ENCODE results near the gene MUC5AC. TPM values are rescaled to one million over a fixed set of nuclear protein-coding genes. Genes with fewer than 3 reads are reported as not detected.

MUC5AC gene
- polyA plus RNA-seq, 3 donors, result 0.01 TPM; not detected in 1

DNA sequence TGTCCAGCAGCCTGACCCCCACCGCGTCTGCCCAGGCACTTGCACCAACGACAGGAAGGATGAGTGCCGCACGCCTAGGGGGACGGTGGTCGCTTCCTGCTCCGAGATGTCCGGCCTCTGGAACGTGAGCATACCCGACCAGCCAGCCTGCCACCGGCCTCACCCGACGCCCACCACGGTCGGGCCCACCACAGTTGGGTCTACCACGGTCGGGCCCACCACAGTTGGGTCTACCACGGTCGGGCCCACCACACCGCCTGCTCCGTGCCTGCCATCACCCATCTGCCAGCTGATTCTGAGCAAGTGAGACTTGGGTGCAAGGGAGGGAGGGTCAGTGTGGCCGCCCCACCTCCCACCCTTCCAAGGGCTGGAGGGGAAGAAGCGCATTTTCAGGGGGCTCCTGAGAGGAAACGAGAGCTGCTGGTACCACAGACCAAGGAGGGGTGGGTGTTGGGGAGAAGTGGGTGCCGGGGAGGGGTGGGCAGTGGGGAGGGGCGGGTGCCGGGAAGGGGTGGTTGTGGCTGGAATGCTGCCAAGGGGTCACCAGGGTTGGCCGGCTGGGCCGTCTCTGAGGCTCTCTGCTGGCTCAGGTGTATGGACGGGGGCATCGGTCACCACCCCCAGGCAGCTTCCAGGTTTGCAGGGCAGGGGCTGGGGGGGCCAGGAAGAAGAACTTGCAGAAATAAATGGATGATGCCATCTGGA is 37.4 kb downstream of the MUC5AC start:
- DNase-seq, result no peak

DNA sequence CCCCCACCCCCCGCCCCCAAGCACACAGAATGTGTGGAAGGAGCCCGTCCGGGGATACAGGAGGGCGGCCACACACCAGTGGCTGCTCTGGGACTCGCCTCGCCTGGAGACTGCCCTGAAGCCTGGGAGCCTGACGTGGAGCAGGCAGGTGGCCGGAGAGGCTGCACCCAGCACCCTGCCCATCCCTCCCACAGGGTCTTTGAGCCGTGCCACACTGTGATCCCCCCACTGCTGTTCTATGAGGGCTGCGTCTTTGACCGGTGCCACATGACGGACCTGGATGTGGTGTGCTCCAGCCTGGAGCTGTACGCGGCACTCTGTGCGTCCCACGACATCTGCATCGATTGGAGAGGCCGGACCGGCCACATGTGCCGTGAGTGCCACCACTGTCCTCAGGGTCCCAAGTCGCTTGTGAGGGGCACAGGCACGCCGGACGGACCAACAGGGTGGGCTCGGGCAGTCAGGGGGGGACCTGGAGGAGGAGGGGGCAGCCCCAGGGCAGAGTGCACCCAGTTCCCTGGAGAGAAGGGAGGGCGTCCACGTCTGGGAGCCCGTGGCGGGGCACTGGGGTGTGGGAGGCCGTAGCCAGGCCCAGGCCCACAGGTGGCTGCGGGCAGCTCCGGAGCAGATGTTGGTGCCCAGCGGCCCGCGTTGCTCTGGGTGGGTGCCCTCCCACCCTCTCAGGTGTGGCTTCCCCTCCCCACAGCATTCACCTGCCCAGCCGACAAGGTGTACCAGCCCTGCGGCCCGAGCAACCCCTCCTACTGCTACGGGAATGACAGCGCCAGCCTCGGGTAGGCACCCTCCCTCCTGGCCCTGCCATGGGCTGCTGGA is 38.1 kb downstream of the MUC5AC start:
- DNase-seq, result no peak

DNA sequence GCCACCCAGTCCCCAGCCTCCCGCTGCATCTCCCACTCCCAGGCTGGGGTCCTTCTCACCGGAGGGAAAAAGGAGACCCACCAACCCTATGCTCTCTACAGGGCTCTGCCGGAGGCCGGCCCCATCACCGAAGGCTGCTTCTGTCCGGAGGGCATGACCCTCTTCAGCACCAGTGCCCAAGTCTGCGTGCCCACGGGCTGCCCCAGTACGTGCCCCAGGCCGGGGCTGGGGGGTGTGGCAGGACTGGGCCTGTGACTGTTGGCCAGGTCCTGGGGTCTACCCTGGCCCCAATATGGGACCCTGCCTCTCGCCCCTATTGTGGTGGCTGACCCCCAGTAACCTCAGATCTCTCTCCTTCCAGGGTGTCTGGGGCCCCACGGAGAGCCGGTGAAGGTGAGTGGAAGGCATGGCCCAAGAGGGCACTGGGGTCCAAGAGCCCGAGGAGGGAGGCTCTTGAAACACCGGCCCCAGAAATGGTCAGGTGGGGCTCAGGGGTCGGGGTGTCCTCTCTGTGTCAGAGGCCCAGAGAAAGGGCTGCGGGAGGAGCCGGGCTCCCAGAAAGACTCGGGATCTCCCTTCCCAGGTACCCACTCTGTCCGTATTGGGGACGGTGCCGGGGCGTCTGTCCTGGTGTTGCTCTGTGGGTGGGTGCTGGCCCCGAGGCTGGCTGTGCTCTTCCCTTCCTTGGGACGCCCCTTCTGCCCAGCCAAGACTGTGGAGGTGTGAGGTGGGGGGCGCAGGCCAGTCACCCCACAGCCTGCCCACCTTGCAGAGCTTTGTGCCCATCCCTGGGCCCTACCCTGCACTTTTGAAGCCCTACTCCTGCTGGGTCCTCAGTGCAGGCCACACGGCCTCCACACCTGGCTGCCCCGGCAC is 39.0 kb downstream of the MUC5AC start:
- DNase-seq, result no peak

DNA sequence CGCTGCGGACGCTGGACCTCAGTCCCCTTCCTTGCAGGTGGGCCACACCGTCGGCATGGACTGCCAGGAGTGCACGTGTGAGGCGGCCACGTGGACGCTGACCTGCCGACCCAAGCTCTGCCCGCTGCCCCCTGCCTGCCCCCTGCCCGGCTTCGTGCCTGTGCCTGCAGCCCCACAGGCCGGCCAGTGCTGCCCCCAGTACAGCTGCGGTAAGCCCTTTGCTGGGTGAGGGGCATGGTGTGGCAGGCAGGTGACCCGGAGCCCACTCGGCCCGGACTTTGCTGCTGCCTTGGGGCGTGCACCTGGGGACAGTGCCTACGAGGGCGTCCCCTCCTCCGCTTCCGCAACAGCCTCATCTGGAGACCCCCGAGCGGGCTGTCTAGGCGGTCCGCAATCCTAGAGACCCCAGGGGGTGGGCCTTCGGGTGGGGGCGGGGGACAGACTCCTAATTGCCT is 39.7 kb downstream of the MUC5AC start:
- DNase-seq, result no peak

DNA sequence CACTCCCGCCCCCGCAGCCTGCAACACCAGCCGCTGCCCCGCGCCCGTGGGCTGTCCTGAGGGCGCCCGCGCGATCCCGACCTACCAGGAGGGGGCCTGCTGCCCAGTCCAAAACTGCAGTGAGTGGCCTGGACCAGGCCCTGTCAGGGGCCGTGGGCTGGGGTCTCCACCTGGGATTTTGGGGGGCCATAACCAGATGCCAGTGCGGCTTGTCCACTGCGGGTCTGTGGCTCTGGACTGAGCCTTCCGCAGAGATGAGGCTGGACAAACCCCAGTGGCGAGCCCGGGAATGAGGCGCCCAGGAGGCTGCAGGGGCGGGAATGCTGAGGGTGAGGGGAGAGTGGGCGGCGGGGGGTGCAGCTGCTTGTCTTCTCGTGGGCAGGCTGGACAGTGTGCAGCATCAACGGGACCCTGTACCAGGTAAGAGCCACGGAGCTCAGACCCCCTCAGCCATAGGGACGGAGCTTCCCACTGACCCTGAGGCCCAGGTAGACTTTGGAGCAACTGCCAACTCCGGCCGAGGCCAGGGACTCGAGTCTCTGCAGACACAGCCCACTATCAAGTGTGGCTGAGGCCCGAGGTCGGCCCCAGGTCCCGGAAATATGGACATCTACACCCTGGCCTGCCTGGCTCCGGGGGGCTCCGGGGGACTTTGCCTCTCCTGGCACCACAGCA is 40.3 kb downstream of the MUC5AC start:
- no peak for DNase-seq

DNA sequence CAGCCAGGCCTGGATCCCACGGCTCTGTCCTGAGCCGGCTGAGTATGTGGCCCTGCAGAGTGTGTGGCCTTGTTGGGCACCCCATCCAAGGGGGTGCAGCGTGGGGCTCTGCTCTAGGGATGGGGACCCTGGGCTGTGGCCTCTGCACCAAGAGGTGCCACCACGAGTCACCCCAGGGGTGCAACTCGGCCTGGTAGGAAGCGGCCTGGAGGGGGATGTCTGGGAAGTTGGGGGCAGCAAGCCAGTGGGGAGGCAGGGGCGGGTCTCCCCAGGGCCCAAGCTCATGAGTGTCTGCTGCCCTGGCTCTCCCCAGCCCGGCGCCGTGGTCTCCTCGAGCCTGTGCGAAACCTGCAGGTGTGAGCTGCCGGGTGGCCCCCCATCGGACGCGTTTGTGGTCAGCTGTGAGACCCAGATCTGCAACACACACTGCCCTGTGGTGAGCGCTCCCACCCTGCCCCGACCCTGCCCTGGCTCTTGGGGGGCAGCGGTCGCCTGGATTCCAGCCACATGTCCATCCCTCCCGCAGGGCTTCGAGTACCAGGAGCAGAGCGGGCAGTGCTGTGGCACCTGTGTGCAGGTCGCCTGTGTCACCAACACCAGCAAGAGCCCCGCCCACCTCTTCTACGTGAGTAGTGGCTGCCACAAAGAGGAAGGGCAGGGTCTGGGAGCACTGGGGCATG is 40.9 kb downstream of the MUC5AC start:
- DNase-seq, result no peak

DNA sequence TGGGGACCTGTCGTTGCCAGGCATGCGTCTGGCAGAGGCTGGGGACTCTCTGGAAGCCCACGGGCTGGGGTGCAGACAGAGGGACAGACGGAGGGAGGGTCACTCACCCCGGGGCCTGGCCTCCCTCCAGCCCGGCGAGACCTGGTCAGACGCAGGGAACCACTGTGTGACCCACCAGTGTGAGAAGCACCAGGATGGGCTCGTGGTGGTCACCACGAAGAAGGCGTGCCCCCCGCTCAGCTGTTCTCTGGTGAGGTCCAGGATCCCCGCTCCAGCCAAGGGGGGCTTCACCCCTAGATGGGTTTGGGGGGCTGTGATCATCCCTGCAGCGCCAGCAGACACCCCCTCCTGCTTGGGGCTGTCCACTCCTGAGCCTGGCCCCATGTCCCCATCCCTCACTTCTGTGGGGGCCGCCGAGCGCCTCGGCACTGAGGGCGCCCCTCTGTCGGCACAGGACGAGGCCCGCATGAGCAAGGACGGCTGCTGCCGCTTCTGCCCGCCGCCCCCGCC is 41.5 kb downstream of the MUC5AC start:
- DNase-seq, result no peak

DNA sequence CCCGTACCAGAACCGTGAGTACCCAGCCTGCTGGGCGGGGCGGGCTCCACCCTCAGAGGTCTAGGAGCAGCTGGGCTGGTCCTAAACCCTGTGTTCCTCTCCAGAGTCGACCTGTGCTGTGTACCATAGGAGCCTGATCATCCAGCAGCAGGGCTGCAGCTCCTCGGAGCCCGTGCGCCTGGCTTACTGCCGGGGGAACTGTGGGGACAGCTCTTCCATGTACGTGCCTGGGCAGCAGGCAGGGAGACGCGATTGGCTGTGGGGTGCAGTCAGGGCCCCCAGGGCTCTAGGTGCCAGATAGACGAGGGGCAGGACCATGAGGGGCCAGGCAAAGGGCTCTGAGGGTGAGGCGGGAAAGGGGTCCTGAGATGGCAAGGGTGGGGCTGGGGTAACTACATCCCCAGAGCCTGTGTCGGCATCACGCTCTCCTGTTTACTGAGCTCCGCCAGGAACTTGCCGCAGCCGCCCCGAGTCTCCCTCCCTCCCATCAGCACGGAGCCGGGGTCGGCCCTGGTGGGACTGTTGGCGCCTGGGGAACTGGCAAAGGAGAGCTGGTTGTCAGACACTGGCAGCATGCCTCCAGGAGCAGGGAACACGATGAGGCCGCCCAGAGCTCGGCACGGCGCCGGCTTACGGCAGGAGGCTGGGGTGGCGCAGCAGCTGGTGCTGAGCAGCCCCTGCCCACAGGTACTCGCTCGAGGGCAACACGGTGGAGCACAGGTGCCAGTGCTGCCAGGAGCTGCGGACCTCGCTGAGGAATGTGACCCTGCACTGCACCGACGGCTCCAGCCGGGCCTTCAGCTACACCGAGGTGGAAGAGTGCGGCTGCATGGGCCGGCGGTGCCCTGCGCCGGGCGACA is 42.2 kb downstream of the MUC5AC start:
- DNase-seq, result no peak

DNA sequence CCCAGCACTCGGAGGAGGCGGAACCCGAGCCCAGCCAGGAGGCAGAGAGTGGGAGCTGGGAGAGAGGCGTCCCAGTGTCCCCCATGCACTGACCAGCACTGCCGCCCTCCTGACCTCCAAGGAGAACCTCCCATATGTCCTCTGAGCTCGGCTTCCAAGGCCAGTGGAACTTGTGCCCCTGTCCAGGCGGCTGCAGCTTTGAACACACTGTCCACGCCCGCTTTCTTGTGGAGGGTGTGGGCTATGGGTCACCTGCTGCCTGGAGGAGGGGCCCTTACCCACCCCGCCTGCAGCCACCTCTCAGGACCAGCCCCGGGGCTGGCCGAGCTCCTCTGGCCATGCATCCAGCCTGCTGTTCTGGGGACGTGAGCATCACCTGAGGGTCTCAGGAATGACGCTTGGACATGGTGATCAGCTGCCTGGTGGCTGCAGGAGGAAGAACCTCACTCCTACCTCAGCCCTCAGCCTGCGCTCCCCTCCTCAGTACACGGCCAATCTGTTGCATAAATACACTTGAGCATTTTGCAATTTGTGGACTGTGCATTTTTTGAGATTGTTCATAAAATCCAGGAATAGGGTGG is 42.9 kb downstream of the MUC5AC start:
- DNase-seq, result no peak

DNA sequence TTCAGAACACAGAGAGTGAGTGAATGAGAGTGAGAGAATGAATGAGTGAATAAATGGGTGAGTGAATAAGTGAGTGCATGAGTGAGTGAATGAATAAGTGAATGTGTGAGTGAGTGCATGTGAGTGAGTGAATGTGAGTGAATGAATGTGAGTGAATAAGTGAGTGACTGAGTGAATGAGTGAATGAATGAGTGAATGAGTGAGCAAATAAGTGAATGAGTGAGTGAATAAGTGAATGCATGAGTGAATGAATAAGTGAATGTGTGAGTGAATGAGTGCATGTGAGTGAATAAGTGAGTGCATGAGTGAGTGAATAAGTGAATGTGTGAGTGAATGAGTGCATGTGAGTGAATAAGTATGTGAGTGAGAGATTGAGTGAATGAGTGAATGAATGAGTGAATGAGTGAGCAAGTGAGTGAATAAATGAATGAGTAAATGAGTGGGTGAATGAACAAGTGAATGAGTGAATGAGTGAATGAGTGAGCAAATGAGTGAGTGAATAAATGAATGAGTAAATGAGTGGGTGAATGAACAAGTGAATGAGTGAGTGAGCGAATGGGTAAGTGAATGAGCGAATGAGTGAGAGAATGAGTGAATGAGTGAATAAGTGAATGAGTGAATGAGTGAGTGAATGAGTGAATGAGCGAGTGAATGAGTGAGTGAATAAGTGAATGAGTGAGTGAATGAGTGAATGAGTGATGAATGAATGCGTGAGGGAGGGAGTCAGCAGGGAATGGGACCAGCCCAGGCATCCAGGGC is 43.8 kb downstream of the MUC5AC start:
- no peak for DNase-seq

DNA sequence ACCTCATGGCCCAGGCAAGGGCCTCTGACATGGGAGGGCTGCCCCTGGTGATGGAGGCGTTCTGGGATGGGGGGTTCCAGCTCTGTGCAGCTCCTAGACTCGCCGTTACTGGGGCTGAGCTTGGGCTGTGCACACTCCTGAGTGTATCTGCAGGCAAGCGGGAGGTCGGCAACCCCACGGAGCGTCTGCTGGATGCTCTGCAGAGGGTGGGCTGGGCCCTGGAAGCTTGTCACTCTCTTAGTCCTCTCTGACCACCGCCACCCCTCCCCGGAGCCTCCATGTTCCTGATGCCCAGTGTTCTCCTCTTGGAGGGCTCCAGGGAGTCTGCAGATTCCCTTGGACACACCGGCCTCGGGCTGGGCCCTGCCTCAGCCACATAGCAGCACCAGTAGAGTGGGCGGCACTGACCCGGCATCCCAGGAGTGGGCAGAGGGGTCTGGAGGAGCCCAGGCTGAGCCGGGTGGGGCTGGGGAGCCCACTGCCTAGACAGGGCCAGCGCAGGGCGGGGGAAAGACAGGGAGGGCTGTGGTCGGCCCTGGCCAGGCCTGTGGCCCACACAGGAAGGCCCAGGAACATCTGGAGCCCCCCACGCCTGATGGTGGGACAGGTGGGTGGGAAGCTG is 44.5 kb downstream of the MUC5AC start:
- no peak for DNase-seq

DNA sequence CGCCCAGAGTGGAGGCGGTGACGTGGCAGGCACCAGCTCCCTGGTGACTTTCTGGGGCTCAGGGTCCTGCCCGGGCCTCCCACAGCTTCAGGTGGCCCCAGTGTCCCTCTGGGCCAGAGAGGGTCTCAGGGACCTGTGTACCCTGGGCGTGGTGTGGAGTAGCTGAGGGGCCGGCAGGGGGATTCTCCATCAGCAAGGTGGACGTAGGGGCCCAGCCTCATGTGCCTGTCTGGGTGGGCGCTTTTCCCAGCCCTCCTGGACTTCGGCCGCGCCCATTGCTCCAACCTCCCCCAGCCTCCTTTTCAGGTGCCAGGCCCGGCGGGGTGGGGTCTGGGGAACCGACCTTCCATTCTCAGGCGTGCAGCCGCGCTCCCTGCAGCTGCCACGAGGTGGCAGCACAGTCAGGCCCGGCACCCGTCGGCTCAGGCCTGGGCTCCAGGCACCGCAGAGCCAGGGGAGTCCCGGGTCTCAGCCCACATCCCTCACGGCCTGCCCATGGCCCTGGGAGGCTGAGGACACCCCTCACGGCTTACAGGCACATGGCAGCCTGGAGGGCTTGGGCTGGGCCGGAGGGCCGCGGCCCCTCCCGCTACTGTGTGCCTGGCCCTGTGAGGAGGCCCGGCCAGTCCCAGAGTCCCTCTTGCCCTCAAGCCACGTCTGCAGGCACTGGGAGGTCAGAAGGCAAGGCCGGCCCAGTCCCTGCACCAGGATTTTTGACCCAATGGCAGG is 45.2 kb downstream of the MUC5AC start:
- DNase-seq, result peak; percentile 31

DNA sequence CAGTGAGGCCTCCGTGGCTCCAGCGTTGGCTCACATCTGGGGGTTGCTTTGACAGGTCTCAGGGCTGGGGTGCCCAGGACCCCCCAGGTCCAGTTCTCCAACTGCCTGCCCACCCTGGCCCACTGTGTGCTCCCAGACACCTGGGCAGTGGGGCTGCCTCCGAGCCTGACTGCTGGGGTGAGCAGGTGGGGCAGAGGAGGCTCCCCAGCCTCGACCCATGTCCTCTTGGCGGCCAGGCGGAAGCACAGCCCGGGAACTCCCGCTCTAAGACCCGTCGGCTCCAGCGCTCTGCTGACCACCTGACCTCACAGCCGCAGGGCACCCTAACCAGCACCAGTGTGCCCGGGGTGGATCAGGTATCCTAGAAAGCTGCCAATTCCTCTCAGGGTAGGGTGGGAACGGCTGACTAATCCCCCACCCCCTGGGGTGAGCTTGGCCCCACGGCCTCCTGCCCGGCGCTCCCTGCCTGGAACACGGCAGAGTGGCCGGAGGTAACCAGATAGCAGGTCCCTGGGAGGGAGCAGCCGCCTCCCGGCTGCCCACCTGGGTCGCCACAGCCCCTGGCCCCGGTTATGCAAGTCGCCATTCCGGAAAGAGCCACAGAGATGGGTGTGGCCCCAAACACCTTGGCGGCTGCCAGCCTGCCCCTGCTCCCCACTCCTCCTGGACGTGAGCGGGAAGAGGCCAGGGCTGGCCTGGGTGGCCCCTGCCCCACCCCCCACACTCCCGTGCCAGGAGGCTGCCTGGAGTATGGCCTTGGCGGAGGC is 45.9 kb downstream of the MUC5AC start:
- DNase-seq, result no peak

DNA sequence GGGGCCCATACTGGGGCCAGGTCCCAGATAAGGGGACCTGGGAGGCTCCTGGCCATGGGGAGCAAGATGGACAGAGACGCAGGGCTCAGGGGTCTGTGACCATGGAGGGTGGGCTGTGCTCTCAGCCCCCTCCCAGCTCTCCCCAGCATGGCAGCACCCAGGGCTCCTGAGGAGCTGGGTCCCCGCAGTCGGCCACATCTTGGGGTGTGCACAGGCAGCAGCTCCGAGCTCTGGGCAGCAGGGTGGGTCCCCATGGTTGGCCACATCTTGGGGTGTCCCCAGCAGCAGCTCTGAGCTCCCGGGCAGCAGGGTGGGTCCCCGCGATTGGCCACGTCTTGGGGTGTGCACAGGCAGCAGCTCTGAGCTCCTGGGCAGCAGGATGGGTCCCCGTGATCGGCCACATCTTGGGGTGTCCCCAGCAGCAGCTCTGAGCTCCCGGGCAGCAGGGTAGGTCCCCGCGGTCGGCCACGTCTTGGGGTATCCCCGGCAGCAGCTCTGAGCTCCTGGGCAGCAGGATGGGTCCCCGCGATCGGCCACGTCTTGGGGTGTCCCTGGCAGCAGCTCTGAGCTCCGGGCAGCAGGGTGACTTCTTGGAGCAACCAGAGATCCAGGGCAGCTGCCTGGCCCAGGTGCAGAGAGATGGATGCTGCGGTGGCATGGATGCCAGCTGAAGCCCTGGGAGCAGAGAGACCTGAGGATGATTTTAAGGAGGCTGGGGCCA is 46.8 kb downstream of the MUC5AC start:
- DNase-seq, result no peak

DNA sequence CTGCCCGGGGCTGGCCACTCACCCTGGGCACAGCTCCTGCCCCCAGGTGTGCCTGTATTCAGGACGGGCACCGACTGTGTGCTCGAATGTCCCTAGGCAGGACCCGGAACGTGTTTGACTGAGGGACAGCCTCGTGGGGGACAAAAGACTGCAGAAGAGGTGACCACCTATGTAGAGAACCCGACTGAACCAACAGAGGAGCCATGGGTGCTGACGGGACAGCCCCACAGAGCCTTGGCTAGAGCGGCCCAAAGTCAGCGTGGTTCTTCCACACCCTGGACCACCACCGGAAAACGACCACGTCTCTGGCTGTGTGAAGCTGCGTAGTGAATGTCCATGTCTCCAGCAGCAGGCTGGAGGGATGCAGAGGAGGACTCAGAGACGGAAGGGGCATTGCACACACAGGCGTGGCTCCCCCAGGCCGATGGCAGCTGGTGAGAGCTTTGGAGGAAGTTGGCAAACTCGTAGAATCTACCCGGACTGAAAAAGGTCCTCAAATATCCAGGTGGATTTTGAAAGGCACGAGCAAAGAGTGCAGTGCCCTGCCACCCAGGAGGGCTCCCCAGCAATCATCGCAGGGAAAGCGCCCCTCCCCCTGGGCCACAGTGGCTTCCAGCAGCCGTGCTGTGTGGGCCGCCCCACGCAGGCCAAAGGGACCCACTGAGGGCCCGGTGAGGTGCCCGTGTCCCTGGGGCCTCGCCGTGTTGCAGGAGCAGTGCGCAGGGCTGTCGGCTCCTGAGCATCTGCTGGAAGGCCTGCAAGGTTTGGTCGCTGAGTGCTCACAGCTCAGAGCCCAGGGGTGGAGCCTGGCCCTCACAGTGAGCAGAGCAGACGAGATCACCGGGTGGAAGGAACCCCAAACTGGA is 47.6 kb downstream of the MUC5AC start:
- DNase-seq, result no peak

All from renal pelvis (tissue), 4 donors.